Mesenchymal stem cell (in vitro differentiated cells and primary cell): ENCODE results near the gene SRSF10. TPM values are rescaled to one million over a fixed set of nuclear protein-coding genes. Genes with fewer than 3 reads are reported as not detected.

Experiments
- DNase-seq: peaks from one replicate; pipeline ENCODE4 v3.0.0-alpha.2; 2013
- H2AFZ ChIP-seq: one replicate; pipeline ENCODE4 v1.6.1; 2013; ENCODE audit warnings: low read depth, mild to moderate bottlenecking, control low read depth, inconsistent platforms, low read length, moderate library complexity
- H2AK5ac ChIP-seq: 2 replicates; pipeline ENCODE4 v1.6.1; 2013; ENCODE audit warnings: low read length, moderate library complexity, mild to moderate bottlenecking, inconsistent platforms; ENCODE audit not compliant: severe bottlenecking
- H2BK120ac ChIP-seq: one replicate; pipeline ENCODE4 v1.6.1; 2013; ENCODE audit warnings: low read depth, mild to moderate bottlenecking, inconsistent platforms, low read length, moderate library complexity
- H2BK12ac ChIP-seq, 2 experiments: one replicate each; pipeline ENCODE4 v1.6.1; 2013; ENCODE audit warnings: inconsistent platforms in 2 of 2, low read length in 2 of 2, mild to moderate bottlenecking in 2 of 2, moderate library complexity in 2 of 2, control low read depth in 1 of 2
- H2BK15ac ChIP-seq: one replicate; pipeline ENCODE4 v1.6.1; 2013; ENCODE audit warnings: mild to moderate bottlenecking, low read depth, inconsistent platforms; ENCODE audit not compliant: poor library complexity, severe bottlenecking
- H2BK5ac ChIP-seq: 2 replicates; pipeline ENCODE4 v1.6.1; 2013; ENCODE audit warnings: low read depth, mild to moderate bottlenecking, low read length, control low read depth, inconsistent platforms; ENCODE audit not compliant: poor library complexity, severe bottlenecking
- H3K14ac ChIP-seq, 2 experiments: one replicate each; pipeline ENCODE4 v1.6.1; 2013; ENCODE audit warnings: inconsistent platforms in 2 of 2, low read length in 2 of 2, control low read depth in 1 of 2, mild to moderate bottlenecking in 1 of 2, moderate library complexity in 1 of 2
- H3K18ac ChIP-seq, 2 experiments: one replicate each; pipeline ENCODE4 v1.6.1; 2013; ENCODE audit warnings: inconsistent platforms in 2 of 2, low read length in 2 of 2, control low read depth in 1 of 2, low read depth in 1 of 2, mild to moderate bottlenecking in 1 of 2
- H3K23ac ChIP-seq, 2 experiments: one replicate each; pipeline ENCODE4 v1.6.1; 2013; ENCODE audit warnings: inconsistent platforms in 2 of 2, low read length in 2 of 2, mild to moderate bottlenecking in 2 of 2, moderate library complexity in 2 of 2, control low read depth in 1 of 2
- H3K27ac ChIP-seq: 2 replicates; pipeline ENCODE4 v1.5.1; 2013; ENCODE audit warnings: mild to moderate bottlenecking, moderate library complexity, low read length, control low read depth, inconsistent platforms; ENCODE audit not compliant: poor library complexity, severe bottlenecking
- H3K27me3 ChIP-seq, 2 experiments: 2 replicates each; pipeline versions ENCODE4 v1.6.1 to v1.7.0; 2013; ENCODE audit warnings: low read length in 2 of 2, mild to moderate bottlenecking in 2 of 2, moderate library complexity in 2 of 2, control low read depth in 1 of 2, inconsistent platforms in 1 of 2; ENCODE audit not compliant: control insufficient read depth in 1 of 2, insufficient read depth in 1 of 2
- H3K36me3 ChIP-seq, 2 experiments: 2 replicates each; pipeline versions ENCODE4 v1.6.1 to v1.7.0; 2013; ENCODE audit warnings: low read length in 2 of 2, control low read depth in 1 of 2, inconsistent platforms in 1 of 2, low read depth in 1 of 2, mild to moderate bottlenecking in 1 of 2; ENCODE audit not compliant: insufficient read depth in 2 of 2, control insufficient read depth in 1 of 2
- H3K4ac ChIP-seq, 2 experiments: one replicate each; pipeline ENCODE4 v1.6.1; 2013; ENCODE audit warnings: inconsistent platforms in 2 of 2, low read length in 2 of 2, mild to moderate bottlenecking in 2 of 2, moderate library complexity in 2 of 2, control low read depth in 1 of 2, low read depth in 1 of 2
- H3K4me1 ChIP-seq: 2 replicates; pipeline ENCODE4 v1.6.1; 2013; ENCODE audit warnings: low read depth, low read length, control low read depth; ENCODE audit not compliant: control insufficient read depth, insufficient read depth
- H3K4me2 ChIP-seq: 2 replicates; pipeline ENCODE4 v1.6.1; 2013; ENCODE audit warnings: low read length, mild to moderate bottlenecking, inconsistent platforms; ENCODE audit not compliant: poor library complexity, severe bottlenecking
- H3K4me3 ChIP-seq, 2 experiments: 2 replicates each; pipeline versions ENCODE4 v1.5.1 to v1.7.0; 2013; ENCODE audit warnings: low read length in 2 of 2, mild to moderate bottlenecking in 2 of 2, control low read depth in 1 of 2, low read depth in 1 of 2; ENCODE audit not compliant: insufficient read depth in 1 of 2
- H3K79me1 ChIP-seq: replicated peaks from 2 replicates; pipeline ENCODE4 v1.6.1; 2013; ENCODE audit warnings: mild to moderate bottlenecking, control low read depth, low read length, inconsistent platforms; ENCODE audit not compliant: poor library complexity, severe bottlenecking
- H3K9ac ChIP-seq: 2 replicates; pipeline ENCODE4 v1.7.0; 2013; ENCODE audit warnings: mild to moderate bottlenecking, low read length, moderate library complexity
- H3K9me3 ChIP-seq: 2 replicates; pipeline ENCODE4 v1.7.0; 2013; ENCODE audit warnings: mild to moderate bottlenecking, low read length; ENCODE audit not compliant: control insufficient read depth
- H4K8ac ChIP-seq: one replicate; pipeline ENCODE4 v1.6.1; 2013; ENCODE audit warnings: inconsistent platforms, mild to moderate bottlenecking, low read length, moderate library complexity
- H4K91ac ChIP-seq: one replicate; pipeline ENCODE4 v1.6.1; 2013; ENCODE audit warnings: mild to moderate bottlenecking, low read length, inconsistent platforms
- WGBS: methylation state at CpG from one replicate; pipeline ENCODE4 v1.1.7; 2013; ENCODE audit warnings: mixed read lengths; 5-methylcytosine and 5-hydroxymethylcytosine counted together
- polyA plus RNA-seq, 2 experiments: library from polyadenylated mRNA; stranded (reverse); fragments of 200-250 nt; gene quantifications; one replicate each; pipeline ENCODE4 v1.2.3, GENCODE V29; 2013

The SRSF10 gene
- 56.5 TPM for polyA plus RNA-seq (2013, experiment 1 of 2)
- polyA plus RNA-seq (2013, experiment 2 of 2) = 54.6 TPM

GRCh38 chr1:23979881-23980727, at the start of gene SRSF10:
SRSF10 (minus strand) TSS chr1:23980327; CDS start chr1:23980255, 72 bp downstream.
- Histone ChIP-seq H2AFZ (peak within 1 kb of the TSS; percentile 83), H3K9me3 (no peaks in the 10 kb centered on the region), H3K23ac (peak within 1 kb of the TSS in 1 of 2 experiments; percentile 98), H3K4me2 (peak within 1 kb of the TSS; percentile 58), H3K4ac (peak within 1 kb of the TSS; percentile 98 to 100), H2BK15ac (peak within 1 kb of the TSS; percentile 84), H3K18ac (peak within 1 kb of the TSS; percentile 100), H2BK5ac (peak within 1 kb of the TSS; percentile 83), H3K4me3 (peak within 1 kb of the TSS; percentile 89 to 99), H3K27ac (peak within 1 kb of the TSS; percentile 92), H4K91ac (peak within 1 kb of the TSS; percentile 99), H2BK120ac (peak within 1 kb of the TSS; percentile 39), H3K4me1 (peaks cover 9% of the 10 kb centered on the region), H4K8ac (peak within 1 kb of the TSS; percentile 95), H3K27me3 (no peaks in the 10 kb centered on the region), H3K9ac (peak within 1 kb of the TSS; percentile 99), H3K79me1 (no peaks in the 10 kb centered on the region), H2AK5ac (peak within 1 kb of the TSS; percentile 91), H2BK12ac (peak within 1 kb of the TSS; percentile 75 to 83), H3K36me3 (peaks cover 0 to 25% of the 10 kb centered on the region in 2 experiments), H3K14ac (peak within 1 kb of the TSS in 1 of 2 experiments; percentile 100)
- WGBS = under 1% methylated on average over 77 of the region's 84 CpGs
- DNase-seq = peak; percentile 99

GRCh38 chr1:24027838-24028468, 47.8 kb upstream of the SRSF10 start:
- Histone ChIP-seq H4K8ac (no peak overlapping the region), H3K4me2 (no peak overlapping the region)
- WGBS = 93% methylated on average over 3 of the region's 4 CpGs

GRCh38 chr1:24022581-24023361, 42.6 kb upstream of the SRSF10 start:
- peak; percentile 82 for DNase-seq
- H3K27me3 ChIP-seq = no peaks in the 10 kb centered on the region
- H3K36me3 ChIP-seq = no peaks in the 10 kb centered on the region
- H2BK15ac ChIP-seq = no peak overlapping the region
- no peak overlapping the region for H3K4me3 ChIP-seq
- no peak overlapping the region for H4K8ac ChIP-seq
- H3K4me2 ChIP-seq = peak overlapping the region; percentile 44
- no peak overlapping the region for H3K14ac ChIP-seq
- H3K18ac ChIP-seq = peak overlapping the region; percentile 22 to 52
- 60% methylated on average over 4 of the region's 4 CpGs for WGBS
- peak overlapping the region in 1 of 2 experiments; percentile 86 for H2BK12ac ChIP-seq
- no peaks in the 10 kb centered on the region for H3K9me3 ChIP-seq
- no peak overlapping the region for H2AFZ ChIP-seq
- no peak overlapping the region for H3K23ac ChIP-seq
- H2BK5ac ChIP-seq = no peak overlapping the region
- H2BK120ac ChIP-seq = no peak overlapping the region
- H2AK5ac ChIP-seq = no peak overlapping the region
- peak overlapping the region; percentile 73 for H3K9ac ChIP-seq
- H4K91ac ChIP-seq = no peak overlapping the region
- peak overlapping the region; percentile 33 to 37 for H3K4ac ChIP-seq
- peaks cover 27% of the 10 kb centered on the region for H3K4me1 ChIP-seq
- peaks cover 1% of the 10 kb centered on the region for H3K79me1 ChIP-seq
- peak overlapping the region; percentile 78 for H3K27ac ChIP-seq

More at GRCh38 chr1:24027838-24028468, 47.8 kb upstream of the SRSF10 start:
- Histone ChIP-seq H2BK12ac (no peak overlapping the region), H2BK120ac (no peak overlapping the region), H3K36me3 (no peaks in the 10 kb centered on the region), H3K4me1 (peaks cover 5% of the 10 kb centered on the region), H3K9me3 (no peaks in the 10 kb centered on the region), H3K23ac (no peak overlapping the region), H3K4me3 (no peak overlapping the region), H2AK5ac (peak overlapping the region; percentile 16), H3K14ac (no peak overlapping the region), H3K18ac (peak overlapping the region in 1 of 2 experiments; percentile 40), H2BK5ac (no peak overlapping the region), H3K9ac (no peak overlapping the region), H3K27me3 (no peaks in the 10 kb centered on the region), H3K79me1 (no peaks in the 10 kb centered on the region), H3K27ac (no peak overlapping the region), H4K91ac (no peak overlapping the region), H2BK15ac (no peak overlapping the region), H2AFZ (no peak overlapping the region), H3K4ac (no peak overlapping the region)
- DNase-seq = peak; percentile 69
